T-helper 1 cell (primary cell): Measurements from ENCODE around the gene TPT1.
"Not testable (repeated sequence)": the region's sequence is repeated elsewhere in the genome, so short reads cannot be mapped to it uniquely, and the experiment has no call there.

ENCODE experiments used
- DNase-seq, 5 donors: peaks; one replicate each; pipeline ENCODE4 v3.0.0-alpha.2; 2012 to 2020

TPT1 gene

GRCh38 chr13:45299194-45299593, 41.8 kb downstream of the TPT1 start:
- DNase-seq: no peak

GRCh38 chr13:45298550-45298949, 42.4 kb downstream of the TPT1 start:
- DNase-seq: not testable (repeated sequence)

- no peak for DNase-seq
These were observed 42.8 kb downstream of the TPT1 start for GRCh38 chr13:45298206-45298505.

- peak in 1 of 5 donors; percentile 37 for DNase-seq
These were observed 43.4 kb downstream of the TPT1 start for GRCh38 chr13:45297456-45298205.

- no peak for DNase-seq
These were observed 44.7 kb downstream of the TPT1 start for GRCh38 chr13:45296259-45296658.

GRCh38 chr13:45295536-45295935, 45.4 kb downstream of the TPT1 start:
- DNase-seq: no peak

GRCh38 chr13:45292176-45292575, 48.8 kb downstream of the TPT1 start:
- DNase-seq: no peak

- no peak for DNase-seq
These were observed 50.9 kb downstream of the TPT1 start for GRCh38 chr13:45289936-45290563.
